OCI-M2 (cell line): ENCODE measurements around the gene MAP9.
A peak's percentile ranks its signal among the peaks of the same experiment; 100 is the strongest.
"Not testable (repeated sequence)": the region's sequence is repeated elsewhere in the genome, so short reads cannot be mapped to it uniquely, and the experiment has no call there.

Experiments used
- DNase-seq: peaks from one replicate; lab custom pipeline; 2025; ENCODE audit not compliant: unreplicated experiment; lab: John Stamatoyannopoulos, UW

MAP9 gene

DNA sequence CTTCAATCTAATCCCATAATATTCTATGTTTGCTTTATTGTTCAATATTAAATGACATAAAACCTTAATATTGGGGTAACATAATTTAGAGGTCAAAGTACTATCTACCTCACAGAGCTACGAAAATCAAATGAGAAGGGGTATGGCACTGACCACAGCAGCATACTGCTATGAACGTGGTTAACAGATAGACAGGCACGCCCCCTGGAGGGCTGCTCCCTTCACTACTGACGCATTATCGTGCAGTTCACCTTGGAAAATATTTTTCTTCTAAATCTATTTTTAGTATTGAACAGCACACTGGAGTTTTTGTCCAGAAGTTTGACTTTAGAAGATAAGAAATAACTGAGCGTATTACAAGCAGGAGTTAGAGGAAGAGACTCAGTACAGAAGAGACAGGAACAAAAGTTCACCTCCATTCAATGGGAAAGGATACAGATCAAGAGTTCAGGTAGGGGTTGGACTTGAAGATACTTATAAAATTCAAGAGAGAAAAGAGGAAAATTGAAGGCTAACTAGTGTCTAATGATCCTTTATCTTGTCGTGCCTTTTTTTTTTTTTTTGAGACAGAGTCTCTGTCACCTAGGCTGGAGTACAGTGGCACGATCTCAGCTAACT is 22.7 kb downstream of the MAP9 start:
- peak; percentile 55 for DNase-seq

DNA sequence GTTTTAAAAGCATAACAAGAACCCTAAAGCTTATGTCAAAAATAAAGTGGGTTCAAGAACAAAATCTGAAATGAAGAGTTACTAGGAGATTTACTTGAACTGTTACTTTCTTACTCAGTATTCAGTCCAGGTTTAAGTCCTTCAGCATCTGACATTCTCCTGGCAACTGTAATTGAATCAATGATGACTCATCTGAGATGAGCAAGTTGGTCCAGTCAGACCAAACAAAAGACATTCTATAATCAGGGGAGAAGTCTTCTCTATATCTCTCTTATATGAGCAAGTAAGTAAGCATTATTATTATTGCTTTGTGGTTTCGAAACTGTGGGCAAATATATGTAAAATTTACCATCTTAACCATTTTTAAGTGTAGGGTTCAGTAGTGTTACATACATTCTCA is 34.6 kb downstream of the MAP9 start:
- no peak for DNase-seq

DNA sequence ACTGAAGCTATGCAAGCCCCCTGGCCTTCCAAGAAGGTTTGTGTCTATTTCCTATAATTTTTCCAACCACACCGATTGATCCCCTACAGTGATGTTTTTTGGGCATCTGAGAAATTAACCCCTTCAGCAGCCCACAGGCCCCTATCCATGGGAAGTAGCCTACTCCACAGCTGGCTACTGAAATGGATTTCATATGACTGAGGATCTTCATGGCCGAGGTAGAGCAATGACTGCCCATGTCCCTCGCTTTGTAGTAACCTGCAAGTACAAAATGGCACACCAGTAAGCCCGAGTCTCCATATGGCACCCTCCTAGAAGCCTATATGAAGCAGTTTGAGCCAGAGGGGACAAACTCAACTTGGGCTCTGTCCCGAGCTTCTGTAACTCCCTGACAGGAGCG is 36.8 kb downstream of the MAP9 start:
- DNase-seq, result no peak

DNA sequence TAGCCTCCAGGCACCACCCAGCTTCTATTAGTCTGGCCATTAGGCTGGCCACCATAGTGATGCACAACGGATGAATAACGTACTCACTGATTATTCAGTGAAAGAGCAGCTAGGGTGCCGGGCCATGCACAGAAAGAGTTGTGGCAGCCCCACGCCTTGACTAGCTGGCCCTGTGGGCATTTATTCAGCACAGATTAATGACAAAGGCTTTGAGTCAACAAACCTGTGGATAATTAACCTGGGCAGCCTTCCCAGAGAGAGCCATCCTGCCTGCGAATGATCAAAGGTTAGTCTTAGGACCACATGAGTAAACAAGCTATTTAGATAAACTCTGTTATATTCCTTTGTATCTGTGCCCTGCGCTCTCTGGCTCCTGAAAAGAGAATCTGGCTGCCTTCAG is 37.2 kb downstream of the MAP9 start:
- DNase-seq, result no peak

DNA sequence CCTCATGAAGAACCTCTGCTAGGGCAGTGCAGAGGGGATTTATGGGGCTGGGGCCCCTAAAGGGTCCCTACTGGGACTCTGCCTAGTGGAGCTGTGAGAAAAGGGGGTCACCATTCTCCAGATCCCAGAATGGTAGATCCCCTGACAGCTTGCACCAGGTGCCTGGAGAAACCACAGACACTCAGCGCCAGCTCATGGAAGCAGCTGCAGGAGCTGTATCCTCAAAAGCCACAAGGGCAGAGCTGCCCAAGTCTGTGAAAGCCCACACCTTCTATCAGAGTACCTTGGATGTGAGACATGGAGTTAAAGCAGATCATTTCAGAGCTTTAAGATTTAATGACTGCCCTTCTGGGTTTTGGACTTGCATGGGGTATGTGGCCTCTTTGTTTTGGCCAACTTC is 38.6 kb downstream of the MAP9 start:
- no peak for DNase-seq

DNA sequence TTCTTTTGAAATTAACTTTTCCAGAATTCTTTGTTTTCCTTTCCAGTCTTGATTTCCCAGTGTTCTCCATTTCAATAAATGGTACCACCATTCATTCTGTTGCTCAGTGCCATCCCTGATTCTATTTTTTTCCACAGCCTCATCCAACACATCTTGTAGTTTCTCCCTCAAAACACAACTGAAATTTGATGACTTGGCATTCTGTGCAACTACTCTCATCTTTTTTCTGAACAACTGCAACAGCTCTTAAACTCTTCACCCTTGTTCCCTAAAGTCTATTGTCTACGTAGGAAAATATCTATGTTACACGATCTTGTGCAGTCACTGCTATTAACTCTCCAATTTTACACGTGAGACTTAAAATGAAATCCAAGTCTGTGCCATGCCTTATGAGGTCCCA is 40.5 kb downstream of the MAP9 start:
- DNase-seq, result no peak

DNA sequence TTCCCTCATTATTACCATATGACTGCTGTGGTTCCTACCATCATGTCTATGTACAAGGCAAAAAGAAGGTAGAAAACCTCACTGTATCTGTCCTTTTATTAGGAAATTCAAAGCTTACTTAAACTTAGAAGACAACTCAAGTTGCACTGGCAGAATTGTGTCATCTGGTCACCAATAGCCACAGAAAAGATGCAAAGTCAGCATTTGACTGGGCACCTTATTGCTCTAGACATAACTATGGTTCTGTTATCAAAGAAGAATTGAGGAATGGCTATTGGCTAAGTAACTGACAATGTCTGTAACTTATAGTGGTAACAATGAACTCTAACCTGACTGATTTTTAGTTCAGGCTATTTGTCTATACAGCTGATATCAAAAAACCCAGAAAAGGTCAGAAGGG is 45.3 kb downstream of the MAP9 start:
- no peak for DNase-seq

DNA sequence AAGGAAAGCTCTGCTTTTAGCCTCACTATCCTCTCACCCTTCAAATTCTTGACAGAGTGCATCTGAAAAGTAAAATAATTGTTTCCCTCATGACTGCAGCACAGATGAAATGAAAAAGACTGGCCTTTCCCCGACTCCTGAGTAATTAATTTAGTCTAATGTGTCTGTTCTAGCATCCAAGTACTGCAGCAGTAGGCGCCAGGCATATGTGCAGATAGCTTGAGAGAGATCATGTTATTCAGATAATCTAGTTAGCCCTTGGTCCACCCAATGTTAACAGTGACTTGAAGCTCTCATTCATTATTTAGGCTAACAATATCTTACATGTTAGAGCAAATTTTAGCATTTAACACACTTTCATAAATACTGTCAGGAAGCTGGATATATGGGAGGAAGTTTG is 54.0 kb downstream of the MAP9 start:
- no peak for DNase-seq

DNA sequence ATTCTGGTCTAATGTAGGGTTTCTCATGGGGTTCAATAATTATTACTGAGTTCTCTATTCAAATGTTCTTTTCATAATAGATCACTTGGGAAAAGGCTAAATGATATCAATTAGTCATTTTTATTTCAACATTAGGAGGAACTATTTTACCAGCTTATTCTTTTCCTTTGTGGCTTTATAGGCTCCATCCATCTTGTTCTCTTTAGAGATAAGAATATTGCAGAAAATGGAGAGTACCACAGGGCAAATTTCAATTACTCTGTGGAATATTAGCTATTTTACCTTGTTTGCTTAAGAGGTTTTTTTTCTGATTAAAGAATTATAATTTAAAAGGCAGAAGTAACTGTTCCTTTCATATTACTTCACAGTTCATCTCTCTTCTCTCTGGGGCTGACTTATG is 55.8 kb downstream of the MAP9 start:
- no peak for DNase-seq

DNA sequence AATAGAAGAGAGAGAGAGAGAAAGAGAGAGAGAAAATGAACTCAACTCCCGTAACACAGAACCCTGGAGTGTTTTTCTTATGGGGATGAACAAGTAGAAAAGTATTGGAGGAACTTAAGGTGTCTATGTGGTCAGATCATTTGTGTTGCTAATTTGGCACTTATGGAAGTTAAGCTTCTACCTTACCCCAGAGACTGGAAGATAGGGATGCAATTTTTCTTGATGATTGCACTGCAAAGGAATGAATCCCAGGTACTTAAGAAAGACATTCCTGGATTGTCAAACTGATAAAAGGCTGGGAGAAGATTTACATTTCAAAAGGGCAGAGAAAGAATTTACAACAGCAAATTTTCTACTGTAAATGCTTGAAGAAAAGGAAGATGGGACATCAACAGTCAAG is 57.2 kb downstream of the MAP9 start:
- DNase-seq, result no peak

DNA sequence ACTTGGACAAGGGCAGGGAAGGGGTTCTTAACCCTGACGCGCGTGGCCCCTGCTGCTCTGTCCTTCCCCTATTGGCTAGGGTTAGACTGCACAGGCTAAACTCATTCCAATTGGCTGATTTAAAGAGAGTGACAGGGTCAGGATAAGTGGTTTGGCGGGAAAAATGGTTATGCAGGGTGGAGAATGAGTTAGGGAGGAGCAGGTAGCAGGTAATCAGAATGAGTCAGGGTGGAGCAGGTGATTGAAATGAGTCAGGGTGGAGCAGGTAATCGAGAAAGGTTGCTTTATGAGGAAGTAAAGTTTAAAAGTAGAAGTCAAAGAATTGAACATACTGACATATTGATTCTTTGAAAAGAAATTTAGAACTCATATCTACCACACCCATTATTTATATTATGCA is 64.7 kb downstream of the MAP9 start:
- not testable (repeated sequence) for DNase-seq

DNA sequence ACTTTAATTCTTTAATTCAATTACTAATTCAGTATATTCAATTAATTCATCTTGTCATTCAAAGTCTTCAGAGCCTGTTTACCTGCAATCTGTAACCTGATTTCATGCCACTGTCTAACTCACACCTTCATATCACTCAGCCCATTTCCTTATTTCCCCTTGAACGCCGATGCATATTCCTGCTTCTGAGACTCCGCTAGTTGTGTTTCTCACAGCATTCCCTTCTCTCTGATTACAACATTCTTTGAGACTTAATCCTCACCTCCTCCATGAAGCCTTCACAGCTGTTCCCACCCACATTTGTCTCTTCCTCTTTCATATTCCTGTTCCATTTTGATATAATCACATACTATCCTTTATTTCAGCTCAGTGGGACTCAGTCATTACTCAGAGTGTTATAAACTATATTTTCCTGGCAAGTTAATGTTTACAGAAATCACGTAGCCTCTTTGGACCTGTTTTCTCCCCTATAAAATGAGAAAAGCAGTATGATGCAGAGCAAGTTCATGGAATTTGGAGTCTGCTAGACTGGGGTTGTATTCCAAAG is 69.0 kb downstream of the MAP9 start:
- DNase-seq, result no peak

DNA sequence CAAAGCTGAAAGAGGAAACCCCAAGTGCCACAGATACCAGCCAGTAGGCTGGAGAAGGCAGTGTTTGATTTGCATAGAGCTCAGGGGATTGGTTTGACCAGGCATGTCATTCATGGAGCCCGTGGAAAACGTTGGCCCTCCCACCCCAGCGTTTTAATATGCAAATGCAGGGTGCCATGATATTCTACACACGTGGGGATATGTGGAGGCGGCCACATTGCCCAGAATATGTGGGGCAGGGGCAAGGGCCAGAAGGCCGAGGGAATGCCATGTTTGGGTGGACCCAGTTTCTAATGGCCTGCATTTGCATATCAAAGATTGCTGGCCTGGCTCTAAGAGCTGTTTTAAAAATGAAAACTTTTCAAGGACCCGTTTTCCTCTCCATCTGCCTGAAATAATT is 71.1 kb downstream of the MAP9 start:
- DNase-seq, result no peak

DNA sequence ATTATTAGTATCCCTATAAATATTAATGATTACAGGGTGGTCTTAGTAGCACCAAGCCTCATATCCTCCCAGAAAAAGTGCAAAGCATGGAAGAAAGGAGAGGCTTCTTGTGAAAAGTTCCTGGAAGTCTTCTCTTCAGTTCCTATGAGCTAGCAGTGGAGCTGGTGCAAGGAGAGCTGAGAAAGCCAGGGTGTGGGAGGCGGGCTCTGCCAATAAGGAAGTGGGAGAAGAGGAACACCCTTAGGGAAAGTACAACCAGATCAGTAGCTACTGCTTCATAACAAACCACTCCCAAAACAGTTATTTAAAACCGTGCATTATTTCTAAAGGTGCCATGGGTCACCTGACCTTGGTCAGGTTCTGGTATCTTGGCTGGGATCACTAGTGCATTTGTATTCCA is 72.4 kb downstream of the MAP9 start:
- no peak for DNase-seq

DNA sequence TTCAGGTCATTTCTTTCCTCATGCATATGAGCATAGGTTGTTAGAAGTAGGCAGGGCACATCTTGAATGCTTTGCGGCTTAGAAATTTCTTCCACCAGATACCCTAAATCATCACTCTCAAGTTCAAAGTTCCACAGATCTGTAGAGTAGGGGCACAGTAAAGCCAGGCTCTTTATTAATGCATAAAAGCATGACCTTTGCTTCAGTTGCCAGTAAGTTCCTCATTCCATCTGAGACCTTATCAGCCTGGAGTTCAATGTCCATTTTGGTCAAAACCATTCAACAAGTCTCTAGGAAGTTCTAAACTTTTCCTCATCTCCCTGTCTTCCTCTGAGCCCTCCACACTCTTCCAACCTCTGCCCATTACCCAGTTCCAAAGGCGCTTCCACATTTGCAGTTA is 77.7 kb downstream of the MAP9 start:
- DNase-seq, result no peak
